Body of pancreas (tissue), 4 donors: ENCODE results near the gene GYS1.
"Not testable (repeated sequence)": the region's sequence is repeated elsewhere in the genome, so short reads cannot be mapped to it uniquely, and the experiment has no call there.

Experiments used
- POLR2A ChIP-seq, 3 donors: fragments of 450-650 bp; IDR thresholded peaks; one replicate each; pipeline ENCODE4 v1.6.1; 2016; ENCODE audit warnings: antibody characterized with exemption in 3 of 3, mild to moderate bottlenecking in 2 of 3
- TF ChIP-seq, protein P1 (sequence below), 7 experiments: fragments of 450-650 bp in 4 of 7; fragments of 200-600 bp in 3 of 7; sonication (generic) in 3 of 7; IDR thresholded peaks; one replicate each; pipeline ENCODE4 v1.5.1; 2016 to 2019; ENCODE audit warnings: antibody characterized with exemption in 7 of 7

- TF ChIP-seq, protein P1, sequence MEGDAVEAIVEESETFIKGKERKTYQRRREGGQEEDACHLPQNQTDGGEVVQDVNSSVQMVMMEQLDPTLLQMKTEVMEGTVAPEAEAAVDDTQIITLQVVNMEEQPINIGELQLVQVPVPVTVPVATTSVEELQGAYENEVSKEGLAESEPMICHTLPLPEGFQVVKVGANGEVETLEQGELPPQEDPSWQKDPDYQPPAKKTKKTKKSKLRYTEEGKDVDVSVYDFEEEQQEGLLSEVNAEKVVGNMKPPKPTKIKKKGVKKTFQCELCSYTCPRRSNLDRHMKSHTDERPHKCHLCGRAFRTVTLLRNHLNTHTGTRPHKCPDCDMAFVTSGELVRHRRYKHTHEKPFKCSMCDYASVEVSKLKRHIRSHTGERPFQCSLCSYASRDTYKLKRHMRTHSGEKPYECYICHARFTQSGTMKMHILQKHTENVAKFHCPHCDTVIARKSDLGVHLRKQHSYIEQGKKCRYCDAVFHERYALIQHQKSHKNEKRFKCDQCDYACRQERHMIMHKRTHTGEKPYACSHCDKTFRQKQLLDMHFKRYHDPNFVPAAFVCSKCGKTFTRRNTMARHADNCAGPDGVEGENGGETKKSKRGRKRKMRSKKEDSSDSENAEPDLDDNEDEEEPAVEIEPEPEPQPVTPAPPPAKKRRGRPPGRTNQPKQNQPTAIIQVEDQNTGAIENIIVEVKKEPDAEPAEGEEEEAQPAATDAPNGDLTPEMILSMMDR (IDR thresholded peaks at IDR 0.05): not testable (repeated sequence)
- not testable (repeated sequence) for TF ChIP-seq POLR2A (IDR thresholded peaks at IDR 0.05)
Measured at GRCh38 chr19:48919271-48919670, 73.8 kb downstream of the GYS1 start.
